ENCODE measurements around the gene MYRFL. TPM values are rescaled to one million over a fixed set of nuclear protein-coding genes. Genes with fewer than 3 reads are reported as not detected.

MYRFL gene
- total and polyA plus RNA-seq, 5 donors from 2014 or later, result not detected

GRCh38 chr12:69874606-69875005 lies 49.6 kb downstream of the MYRFL start:
- DNase-seq (no peak), ATAC-seq (ENCODE audit: low read depth in 2 of 2) (no peak)
- Mint-ChIP-seq H3K27ac (no peak overlapping the region), H3K4me3 (no peak overlapping the region), H3K27me3 (peaks cover 11% of the 10 kb centered on the region), H3K9me3 (no peaks in the 10 kb centered on the region), H3K36me3 (no peaks in the 10 kb centered on the region), H3K4me1 (peaks cover 0 to 4% (median 0%) of the 10 kb centered on the region in 4 donors)
- H3K9me3 ChIP-seq (ENCODE audit: control insufficient read depth in 2 of 2, low read length in 2 of 2), result no peaks in the 10 kb centered on the region
- no peaks in the 10 kb centered on the region for H3K36me3 ChIP-seq (ENCODE audit: control insufficient read depth, insufficient read depth, low read length)
- H3K4me1 ChIP-seq (ENCODE audit: control insufficient read depth, insufficient read depth, low read length, poor library complexity, severe bottlenecking), result no peaks in the 10 kb centered on the region
- H3K4me3 ChIP-seq (ENCODE audit: low read depth, low read length), result no peak overlapping the region
- H3K27ac ChIP-seq (ENCODE audit: insufficient read depth, low read length, poor library complexity, severe bottlenecking), result no peak overlapping the region
- H3K27me3 ChIP-seq (ENCODE audit: control insufficient read depth, insufficient read depth, low read length), result no peaks in the 10 kb centered on the region

GRCh38 chr12:69875416-69875935 lies 50.4 kb downstream of the MYRFL start:
- no peaks in the 10 kb centered on the region for H3K9me3 Mint-ChIP-seq
- H3K27me3 Mint-ChIP-seq, result peaks cover 13% of the 10 kb centered on the region

GRCh38 chr12:69879007-69879960 lies 54.3 kb downstream of the MYRFL start:
- peaks cover 13% of the 10 kb centered on the region for H3K27me3 Mint-ChIP-seq
- no peaks in the 10 kb centered on the region for H3K9me3 Mint-ChIP-seq
- H3K4me1 Mint-ChIP-seq, result peaks cover 0 to 4% (median 0%) of the 10 kb centered on the region in 4 donors
- no peak overlapping the region for H3K27ac Mint-ChIP-seq
- H3K27me3 ChIP-seq (ENCODE audit: control insufficient read depth, insufficient read depth, low read length), result no peaks in the 10 kb centered on the region
- no peaks in the 10 kb centered on the region for H3K9me3 ChIP-seq (ENCODE audit: control insufficient read depth in 2 of 2, low read length in 2 of 2)
- no peak overlapping the region for H3K4me3 Mint-ChIP-seq
- DNase-seq (peak; percentile 36 to 62 (median 55)), ATAC-seq (ENCODE audit: low read depth in 2 of 2) (peak; percentile 61 to 74)
- no peak overlapping the region for H3K27ac ChIP-seq (ENCODE audit: insufficient read depth, low read length, poor library complexity, severe bottlenecking)
- H3K4me1 ChIP-seq (ENCODE audit: control insufficient read depth, insufficient read depth, low read length, poor library complexity, severe bottlenecking), result no peaks in the 10 kb centered on the region
- H3K36me3 ChIP-seq (ENCODE audit: control insufficient read depth, insufficient read depth, low read length), result no peaks in the 10 kb centered on the region
- H3K4me3 ChIP-seq (ENCODE audit: low read depth, low read length), result no peak overlapping the region
- no peaks in the 10 kb centered on the region for H3K36me3 Mint-ChIP-seq

More at GRCh38 chr12:69875416-69875935, 50.4 kb downstream of the MYRFL start:
- H3K4me1 Mint-ChIP-seq, result peaks cover 0 to 4% (median 0%) of the 10 kb centered on the region in 4 donors
- H3K27ac Mint-ChIP-seq, result no peak overlapping the region
- no peaks in the 10 kb centered on the region for H3K4me1 ChIP-seq (ENCODE audit: control insufficient read depth, insufficient read depth, low read length, poor library complexity, severe bottlenecking)
- no peaks in the 10 kb centered on the region for H3K36me3 Mint-ChIP-seq
- no peaks in the 10 kb centered on the region for H3K9me3 ChIP-seq (ENCODE audit: control insufficient read depth in 2 of 2, low read length in 2 of 2)
- H3K4me3 ChIP-seq (ENCODE audit: low read depth, low read length), result no peak overlapping the region
- no peak overlapping the region for H3K27ac ChIP-seq (ENCODE audit: insufficient read depth, low read length, poor library complexity, severe bottlenecking)
- DNase-seq (no peak), ATAC-seq (ENCODE audit: low read depth in 2 of 2) (no peak)
- no peak overlapping the region for H3K4me3 Mint-ChIP-seq
- no peaks in the 10 kb centered on the region for H3K36me3 ChIP-seq (ENCODE audit: control insufficient read depth, insufficient read depth, low read length)
- H3K27me3 ChIP-seq (ENCODE audit: control insufficient read depth, insufficient read depth, low read length), result no peaks in the 10 kb centered on the region

- Mint-ChIP-seq H3K4me1 (peaks cover 0 to 4% (median 0%) of the 10 kb centered on the region in 4 donors), H3K27ac (no peak overlapping the region), H3K27me3 (peaks cover 18% of the 10 kb centered on the region), H3K36me3 (no peaks in the 10 kb centered on the region), H3K4me3 (no peak overlapping the region), H3K9me3 (no peaks in the 10 kb centered on the region)
- H3K4me1 ChIP-seq (ENCODE audit: control insufficient read depth, insufficient read depth, low read length, poor library complexity, severe bottlenecking), result no peaks in the 10 kb centered on the region
- H3K27me3 ChIP-seq (ENCODE audit: control insufficient read depth, insufficient read depth, low read length), result no peaks in the 10 kb centered on the region
- no peak overlapping the region for H3K4me3 ChIP-seq (ENCODE audit: low read depth, low read length)
- no peaks in the 10 kb centered on the region for H3K36me3 ChIP-seq (ENCODE audit: control insufficient read depth, insufficient read depth, low read length)
- ATAC-seq (ENCODE audit: low read depth in 2 of 2), result no peak
- no peaks in the 10 kb centered on the region for H3K9me3 ChIP-seq (ENCODE audit: control insufficient read depth in 2 of 2, low read length in 2 of 2)
- no peak for DNase-seq
- no peak overlapping the region for H3K27ac ChIP-seq (ENCODE audit: insufficient read depth, low read length, poor library complexity, severe bottlenecking)
Observed at GRCh38 chr12:69880571-69880970, 55.5 kb downstream of the MYRFL start.

GRCh38 chr12:69881771-69882170 lies 56.7 kb downstream of the MYRFL start:
- no peaks in the 10 kb centered on the region for H3K27me3 ChIP-seq (ENCODE audit: control insufficient read depth, insufficient read depth, low read length)
- H3K4me1 Mint-ChIP-seq, result peaks cover 0 to 4% (median 0%) of the 10 kb centered on the region in 4 donors
- H3K27me3 Mint-ChIP-seq, result peaks cover 23% of the 10 kb centered on the region
- H3K27ac ChIP-seq (ENCODE audit: insufficient read depth, low read length, poor library complexity, severe bottlenecking), result no peak overlapping the region
- no peaks in the 10 kb centered on the region for H3K9me3 Mint-ChIP-seq
- no peak for DNase-seq
- H3K4me1 ChIP-seq (ENCODE audit: control insufficient read depth, insufficient read depth, low read length, poor library complexity, severe bottlenecking), result no peaks in the 10 kb centered on the region
- no peak overlapping the region for H3K4me3 Mint-ChIP-seq
- H3K9me3 ChIP-seq (ENCODE audit: control insufficient read depth in 2 of 2, low read length in 2 of 2), result no peaks in the 10 kb centered on the region
- H3K27ac Mint-ChIP-seq, result no peak overlapping the region
- no peak overlapping the region for H3K4me3 ChIP-seq (ENCODE audit: low read depth, low read length)
- ATAC-seq (ENCODE audit: low read depth in 2 of 2), result no peak
- no peaks in the 10 kb centered on the region for H3K36me3 ChIP-seq (ENCODE audit: control insufficient read depth, insufficient read depth, low read length)
- H3K36me3 Mint-ChIP-seq, result no peaks in the 10 kb centered on the region

- no peak for ATAC-seq (ENCODE audit: low read depth in 2 of 2)
Observed at GRCh38 chr12:69884386-69884785, 59.4 kb downstream of the MYRFL start.

GRCh38 chr12:69885658-69886057 lies 60.6 kb downstream of the MYRFL start:
- Histone ChIP-seq H3K36me3 (ENCODE audit: control insufficient read depth, insufficient read depth, low read length) (no peaks in the 10 kb centered on the region), H3K4me1 (ENCODE audit: control insufficient read depth, insufficient read depth, low read length, poor library complexity, severe bottlenecking) (no peaks in the 10 kb centered on the region), H3K27ac (ENCODE audit: insufficient read depth, low read length, poor library complexity, severe bottlenecking) (no peak overlapping the region), H3K4me3 (ENCODE audit: low read depth, low read length) (no peak overlapping the region), H3K27me3 (ENCODE audit: control insufficient read depth, insufficient read depth, low read length) (peaks cover 3% of the 10 kb centered on the region), H3K9me3 (ENCODE audit: control insufficient read depth in 2 of 2, low read length in 2 of 2) (no peaks in the 10 kb centered on the region)
- Mint-ChIP-seq H3K9me3 (no peaks in the 10 kb centered on the region), H3K27ac (no peak overlapping the region), H3K4me3 (no peak overlapping the region), H3K27me3 (peaks cover 10% of the 10 kb centered on the region), H3K4me1 (no peaks in the 10 kb centered on the region), H3K36me3 (no peaks in the 10 kb centered on the region)
- ATAC-seq (ENCODE audit: low read depth in 2 of 2) (no peak), DNase-seq (no peak)

More at GRCh38 chr12:69884386-69884785, 59.4 kb downstream of the MYRFL start:
- Histone ChIP-seq H3K4me3 (ENCODE audit: low read depth, low read length) (no peak overlapping the region), H3K4me1 (ENCODE audit: control insufficient read depth, insufficient read depth, low read length, poor library complexity, severe bottlenecking) (no peaks in the 10 kb centered on the region), H3K27ac (ENCODE audit: insufficient read depth, low read length, poor library complexity, severe bottlenecking) (no peak overlapping the region), H3K36me3 (ENCODE audit: control insufficient read depth, insufficient read depth, low read length) (no peaks in the 10 kb centered on the region), H3K9me3 (ENCODE audit: control insufficient read depth in 2 of 2, low read length in 2 of 2) (no peaks in the 10 kb centered on the region), H3K27me3 (ENCODE audit: control insufficient read depth, insufficient read depth, low read length) (no peaks in the 10 kb centered on the region)
- Mint-ChIP-seq H3K36me3 (no peaks in the 10 kb centered on the region), H3K4me1 (peaks cover 0 to under 1% (median 0%) of the 10 kb centered on the region in 4 donors), H3K9me3 (no peaks in the 10 kb centered on the region), H3K27ac (no peak overlapping the region), H3K4me3 (no peak overlapping the region), H3K27me3 (peaks cover 14% of the 10 kb centered on the region)
- no peak for DNase-seq
